ENCODE results near the gene RCOR2.
"Not testable (repeated sequence)": the region's sequence is repeated elsewhere in the genome, so short reads cannot be mapped to it uniquely, and the experiment has no call there.

RCOR2 gene

DNA sequence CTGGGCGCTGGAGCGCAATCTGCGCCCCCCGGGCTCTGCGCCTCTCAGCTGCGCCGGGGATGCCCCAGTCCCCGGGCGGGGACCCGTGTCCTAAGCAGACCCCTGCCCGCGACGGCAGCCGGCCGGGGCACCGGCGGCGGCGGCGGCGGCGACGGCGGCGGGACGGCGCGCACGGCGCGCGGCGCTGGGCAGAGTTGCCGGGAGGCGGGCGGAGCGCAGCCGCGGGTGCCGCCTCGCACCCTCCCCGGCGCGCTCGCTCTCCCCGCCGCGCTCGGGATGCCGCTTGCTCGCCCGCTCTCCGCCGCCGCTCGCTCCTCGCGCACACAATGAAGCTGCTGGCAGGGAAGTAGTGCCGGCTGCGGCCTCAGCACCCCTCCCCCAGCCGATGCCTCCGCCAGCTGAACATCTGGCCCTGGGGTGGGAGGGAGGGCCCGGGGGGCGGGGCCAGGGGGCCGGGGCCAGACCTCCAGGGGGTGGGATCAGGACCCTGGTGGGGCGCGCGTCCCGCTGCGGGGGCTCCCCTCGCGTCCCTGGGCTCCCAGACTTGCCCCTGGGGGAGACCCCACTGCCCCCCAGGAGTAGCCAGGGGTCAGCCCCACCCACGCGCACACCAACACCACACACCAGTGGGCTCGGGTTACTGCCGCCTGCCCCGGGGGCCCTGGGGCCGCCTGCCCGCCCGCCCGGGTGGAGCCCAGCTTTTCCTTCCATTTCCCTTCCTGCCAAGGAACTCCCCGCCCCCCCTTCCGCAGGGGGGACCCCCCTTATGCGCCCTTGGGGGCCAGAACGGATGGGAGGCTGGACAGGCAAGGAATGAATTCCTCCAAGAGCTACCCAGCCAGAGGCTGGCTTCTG is at the start of gene RCOR2:
TSS of gene RCOR2 (minus strand) at position 328 of the 855 bp plus-strand sequence. CDS start 708 bp downstream, outside the sequence.
- peak; percentile 79 for DNase-seq
- Mint-ChIP-seq H3K9me3 (no peaks in the 10 kb centered on the region), H3K27me3 (peaks cover 3% of the 10 kb centered on the region), H3K36me3 (ENCODE audit: low read depth) (no peaks in the 10 kb centered on the region), H3K4me3 (peak within 1 kb of the TSS; percentile 76), H3K27ac (peak within 1 kb of the TSS; percentile 57), H3K4me1 (ENCODE audit: low read depth) (peaks cover 16% of the 10 kb centered on the region)

- DNase-seq: no peak
- Mint-ChIP-seq H3K27me3 (no peaks in the 10 kb centered on the region), H3K9me3 (no peaks in the 10 kb centered on the region), H3K36me3 (ENCODE audit: low read depth) (no peaks in the 10 kb centered on the region), H3K4me1 (ENCODE audit: low read depth) (peaks cover 5% of the 10 kb centered on the region), H3K27ac (no peak overlapping the region), H3K4me3 (no peak overlapping the region)
These were observed 49.5 kb upstream of the RCOR2 start for GRCh38 chr11:63966444-63966843.

DNA sequence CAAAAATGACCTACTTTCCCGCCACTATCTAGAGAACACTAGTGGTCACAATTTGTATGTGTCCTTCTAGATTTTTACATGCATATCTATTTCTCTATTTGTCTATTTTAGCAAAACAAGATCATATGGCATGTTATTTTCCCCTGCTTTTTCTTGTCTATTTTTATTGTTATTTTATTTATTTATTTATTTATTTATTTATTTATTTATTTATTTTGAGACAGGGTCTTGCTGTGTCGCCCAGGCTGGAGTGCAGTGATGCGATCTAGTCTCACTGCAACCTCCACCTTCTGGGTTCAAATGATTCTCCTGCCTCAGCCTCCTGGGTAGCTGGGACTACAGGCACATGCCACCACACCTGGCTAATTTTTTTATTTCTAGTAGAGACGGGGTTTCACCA is 46.9 kb upstream of the RCOR2 start:
- H3K27me3 Mint-ChIP-seq; H3K36me3 Mint-ChIP-seq (ENCODE audit: low read depth): not testable (repeated sequence)
- H3K4me1 Mint-ChIP-seq (ENCODE audit: low read depth): peaks cover 12% of the 10 kb centered on the region

DNA sequence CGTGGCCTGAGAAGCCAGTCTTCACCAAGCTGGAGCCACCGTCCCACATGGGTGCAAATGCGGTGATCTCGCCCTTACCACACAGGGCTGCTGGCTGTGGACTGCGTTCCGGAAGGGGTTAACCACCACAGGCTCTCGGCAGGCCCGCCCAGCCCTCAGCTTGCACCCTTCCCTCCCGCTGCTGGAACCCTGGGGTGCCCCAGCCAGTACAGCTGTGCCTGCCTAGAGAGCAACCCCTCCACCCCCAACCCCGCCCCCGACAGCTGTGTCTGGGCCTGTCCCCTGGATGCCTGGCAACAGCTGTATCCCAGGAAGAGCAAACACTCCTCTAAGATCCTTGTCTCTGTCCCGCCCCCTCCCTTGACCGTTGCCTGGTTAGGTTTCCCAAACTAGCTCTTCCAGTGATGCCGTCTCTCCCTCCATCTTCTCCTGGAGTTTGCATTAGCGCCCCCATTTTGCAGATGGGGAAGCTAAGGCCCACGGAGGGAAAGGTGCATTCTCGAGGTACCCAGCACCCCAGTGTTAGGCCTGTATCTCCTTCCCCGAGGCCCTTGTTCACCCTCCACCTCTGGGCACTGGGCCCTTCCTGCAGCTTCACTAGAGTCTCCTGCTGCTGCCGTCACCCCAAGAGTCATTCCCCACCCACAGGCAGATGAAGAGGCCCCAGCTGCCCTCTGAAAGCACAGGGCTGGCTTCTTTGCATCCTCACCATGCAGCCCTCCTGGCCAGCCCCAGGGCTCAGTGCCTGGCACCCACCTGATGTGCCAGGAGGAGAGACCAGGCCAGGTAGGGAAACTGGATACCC is 44.8 kb upstream of the RCOR2 start:
- Mint-ChIP-seq H3K9me3 (no peaks in the 10 kb centered on the region), H3K4me1 (ENCODE audit: low read depth) (peaks cover 12% of the 10 kb centered on the region), H3K27me3 (no peaks in the 10 kb centered on the region), H3K27ac (no peak overlapping the region), H3K4me3 (no peak overlapping the region), H3K36me3 (ENCODE audit: low read depth) (peaks cover 7% of the 10 kb centered on the region)
- DNase-seq: no peak

More for the DNA sequence above, 46.9 kb upstream of the RCOR2 start:
- not testable (repeated sequence) for H3K27ac Mint-ChIP-seq, DNase-seq, H3K4me3 Mint-ChIP-seq, H3K9me3 Mint-ChIP-seq

DNA sequence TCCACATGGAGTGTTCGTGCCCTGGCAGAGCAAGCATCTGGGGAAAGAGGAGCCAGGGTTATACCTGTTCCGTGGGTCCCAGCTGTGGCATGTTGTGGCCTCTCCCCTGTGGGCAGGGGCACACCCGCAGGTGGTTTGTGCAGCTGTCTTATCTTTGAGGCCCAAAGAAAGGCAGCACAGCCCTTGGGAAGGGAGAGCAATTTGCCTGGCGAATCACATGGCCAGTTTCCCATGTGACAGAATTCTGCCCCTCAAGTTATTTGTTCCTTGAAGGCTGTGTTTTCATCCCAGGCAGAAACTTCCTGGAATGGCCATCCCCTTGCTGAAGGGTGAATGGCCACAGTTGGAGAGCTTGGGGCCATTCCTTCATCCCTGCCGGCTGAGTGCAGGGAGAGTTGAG is 41.0 kb upstream of the RCOR2 start:
- peaks cover 14% of the 10 kb centered on the region for H3K4me1 Mint-ChIP-seq (ENCODE audit: low read depth)
- H3K9me3 Mint-ChIP-seq: no peaks in the 10 kb centered on the region
- no peak for DNase-seq
- no peak overlapping the region for H3K27ac Mint-ChIP-seq
- peaks cover 43% of the 10 kb centered on the region for H3K36me3 Mint-ChIP-seq (ENCODE audit: low read depth)
- H3K27me3 Mint-ChIP-seq: no peaks in the 10 kb centered on the region
- no peak overlapping the region for H3K4me3 Mint-ChIP-seq

GRCh38 chr11:63952570-63952969 is 35.6 kb upstream of the RCOR2 start:
- Mint-ChIP-seq H3K27me3 (no peaks in the 10 kb centered on the region), H3K4me1 (ENCODE audit: low read depth) (peaks cover 22% of the 10 kb centered on the region), H3K36me3 (ENCODE audit: low read depth) (peaks cover 75% of the 10 kb centered on the region), H3K9me3 (no peaks in the 10 kb centered on the region), H3K27ac (peak overlapping the region; percentile 67), H3K4me3 (no peak overlapping the region)
- DNase-seq: no peak

DNA sequence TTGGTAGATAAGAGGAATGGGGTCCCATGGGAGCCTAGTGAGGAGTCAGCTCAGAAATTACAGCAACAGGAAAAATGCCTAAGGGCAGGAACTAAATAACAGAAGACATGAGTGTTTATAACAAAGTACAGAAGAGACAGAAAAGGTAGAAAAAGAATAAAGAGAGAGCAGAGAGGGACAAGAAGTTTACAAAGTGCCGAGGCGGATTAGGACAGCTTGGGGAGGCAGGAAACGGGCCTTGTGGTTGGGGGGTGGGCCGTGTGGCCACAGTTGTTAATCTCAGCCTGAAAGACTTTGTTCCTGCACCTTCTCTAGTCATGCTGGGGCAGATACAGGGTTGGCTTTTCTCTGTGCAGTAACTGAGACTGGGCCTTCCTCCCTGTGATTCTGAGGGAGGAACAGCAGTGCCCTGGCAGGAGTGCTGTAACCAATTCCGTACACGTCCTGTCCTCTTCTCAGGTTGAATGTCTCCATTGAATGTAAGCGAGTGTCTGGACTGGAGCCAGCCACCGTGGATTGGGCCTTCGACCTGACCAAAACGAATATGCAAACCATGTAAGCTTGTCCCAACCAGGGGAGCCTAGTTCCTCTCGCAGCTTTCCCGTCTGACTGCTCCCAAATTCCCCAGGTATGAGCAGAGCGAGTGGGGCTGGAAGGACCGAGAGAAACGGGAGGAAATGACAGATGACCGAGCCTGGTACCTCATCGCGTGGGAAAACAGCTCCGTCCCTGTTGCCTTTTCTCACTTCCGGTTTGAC is 35.0 kb upstream of the RCOR2 start:
- no peaks in the 10 kb centered on the region for H3K27me3 Mint-ChIP-seq
- peaks cover 22% of the 10 kb centered on the region for H3K4me1 Mint-ChIP-seq (ENCODE audit: low read depth)
- H3K36me3 Mint-ChIP-seq (ENCODE audit: low read depth): peaks cover 75% of the 10 kb centered on the region
- DNase-seq: peak; percentile 45
- peak overlapping the region; percentile 67 for H3K27ac Mint-ChIP-seq
- no peaks in the 10 kb centered on the region for H3K9me3 Mint-ChIP-seq
- no peak overlapping the region for H3K4me3 Mint-ChIP-seq

DNA sequence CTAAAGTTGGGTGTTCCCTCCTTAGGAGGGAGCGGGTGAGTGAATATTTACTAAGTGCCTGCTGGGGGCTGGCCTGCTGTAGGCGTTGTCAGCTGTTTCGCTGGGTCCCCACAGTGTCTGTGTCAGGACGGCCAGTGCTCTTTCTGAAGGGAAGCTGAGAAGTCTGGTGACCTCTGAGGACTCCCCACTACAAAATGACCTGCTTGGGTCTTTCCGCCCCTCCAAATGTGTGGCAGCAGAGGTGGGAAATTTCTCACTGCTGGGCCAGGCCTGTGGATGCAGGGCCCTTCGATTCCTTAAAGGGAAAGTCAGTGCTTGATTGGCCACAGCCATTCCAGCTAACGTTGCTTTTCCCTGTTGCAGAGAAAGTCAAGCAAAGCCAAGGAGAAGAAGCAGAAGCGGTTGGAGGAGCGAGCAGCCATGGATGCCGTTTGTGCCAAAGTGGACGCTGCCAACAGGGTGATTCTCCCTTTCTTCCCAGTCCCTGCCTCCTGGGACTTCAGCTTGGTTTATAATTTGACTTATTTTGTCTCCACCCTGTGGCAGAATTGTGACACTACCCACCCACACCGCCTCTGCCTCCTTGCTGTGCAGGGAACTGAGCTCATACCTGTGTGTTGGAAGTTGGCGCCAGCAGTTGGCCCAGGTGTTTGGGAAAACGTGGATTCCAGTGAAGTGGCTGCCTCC is 28.7 kb upstream of the RCOR2 start:
- no peaks in the 10 kb centered on the region for H3K27me3 Mint-ChIP-seq
- H3K36me3 Mint-ChIP-seq (ENCODE audit: low read depth): peaks cover 43% of the 10 kb centered on the region
- peaks cover 7% of the 10 kb centered on the region for H3K4me1 Mint-ChIP-seq (ENCODE audit: low read depth)
- no peak overlapping the region for H3K27ac Mint-ChIP-seq
- DNase-seq: peak; percentile 64
- H3K4me3 Mint-ChIP-seq: no peak overlapping the region
- no peaks in the 10 kb centered on the region for H3K9me3 Mint-ChIP-seq

- no peak overlapping the region for H3K4me3 Mint-ChIP-seq
These were observed 28.0 kb upstream of the RCOR2 start for GRCh38 chr11:63944987-63945386.

DNA sequence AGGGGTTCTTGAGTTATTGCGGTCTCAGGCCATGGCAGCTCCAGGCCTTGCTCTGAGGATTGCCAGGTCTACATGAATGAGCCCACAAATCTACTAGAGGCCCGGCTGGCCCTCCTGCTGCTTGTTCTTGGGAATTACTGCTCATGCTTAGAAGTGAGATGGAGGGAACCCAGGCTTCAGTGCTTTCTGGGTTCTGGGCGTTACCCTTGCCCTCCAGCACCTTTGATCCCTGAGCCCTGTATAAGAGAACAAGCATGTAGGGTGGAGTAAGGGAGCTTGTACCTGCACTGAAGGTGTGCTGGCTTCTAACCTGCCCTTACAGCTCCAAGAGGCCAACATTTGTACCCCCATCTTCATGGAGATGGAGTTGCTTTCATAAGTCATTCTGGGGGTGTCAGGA is 25.8 kb upstream of the RCOR2 start:
- no peak for DNase-seq
- H3K4me1 Mint-ChIP-seq (ENCODE audit: low read depth): peaks cover 22% of the 10 kb centered on the region
- no peak overlapping the region for H3K4me3 Mint-ChIP-seq
- H3K27me3 Mint-ChIP-seq: no peaks in the 10 kb centered on the region
- H3K9me3 Mint-ChIP-seq: no peaks in the 10 kb centered on the region
- peaks cover 35% of the 10 kb centered on the region for H3K36me3 Mint-ChIP-seq (ENCODE audit: low read depth)
- H3K27ac Mint-ChIP-seq: no peak overlapping the region

More at GRCh38 chr11:63944987-63945386, 28.0 kb upstream of the RCOR2 start:
- Mint-ChIP-seq H3K27me3 (no peaks in the 10 kb centered on the region), H3K9me3 (no peaks in the 10 kb centered on the region), H3K4me1 (ENCODE audit: low read depth) (peaks cover 12% of the 10 kb centered on the region), H3K36me3 (ENCODE audit: low read depth) (peaks cover 42% of the 10 kb centered on the region), H3K27ac (no peak overlapping the region)
- no peak for DNase-seq

GRCh38 chr11:63941901-63942300 is 24.9 kb upstream of the RCOR2 start:
- Mint-ChIP-seq H3K27ac (peak overlapping the region; percentile 29), H3K4me3 (no peak overlapping the region), H3K27me3 (no peaks in the 10 kb centered on the region), H3K36me3 (ENCODE audit: low read depth) (peaks cover 29% of the 10 kb centered on the region), H3K4me1 (ENCODE audit: low read depth) (peaks cover 26% of the 10 kb centered on the region), H3K9me3 (no peaks in the 10 kb centered on the region)
- DNase-seq: no peak

GRCh38 chr11:63940786-63941185 is 23.8 kb upstream of the RCOR2 start:
- no peak for DNase-seq
- Mint-ChIP-seq H3K36me3 (ENCODE audit: low read depth) (peaks cover 20% of the 10 kb centered on the region), H3K4me3 (peak overlapping the region; percentile 81), H3K27ac (no peak overlapping the region), H3K27me3 (no peaks in the 10 kb centered on the region), H3K9me3 (no peaks in the 10 kb centered on the region), H3K4me1 (ENCODE audit: low read depth) (peaks cover 26% of the 10 kb centered on the region)

DNA sequence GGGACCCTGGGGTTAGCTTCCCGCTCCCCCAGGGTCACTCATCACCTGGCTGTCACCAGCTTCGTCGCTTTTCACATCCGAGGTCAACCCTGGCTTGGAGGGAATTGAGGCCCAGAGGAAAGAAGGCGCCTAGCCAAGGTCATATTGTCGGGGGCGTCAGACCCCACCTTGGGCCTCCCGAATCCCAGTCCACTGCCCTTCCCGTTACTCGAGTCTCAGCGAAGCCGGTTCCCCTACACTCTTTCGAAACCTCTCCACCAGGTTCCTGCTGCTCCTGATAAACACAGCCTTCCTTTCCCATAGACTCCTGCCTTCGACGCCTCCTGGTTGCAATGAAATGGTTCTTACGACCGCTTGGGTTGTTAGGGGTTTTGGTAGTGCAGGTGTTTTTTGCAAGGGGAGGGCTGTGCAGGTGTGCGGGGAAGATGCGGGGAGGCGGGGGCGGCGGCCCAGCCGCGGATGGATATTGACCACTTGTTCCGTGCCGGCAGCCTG is 22.5 kb upstream of the RCOR2 start:
- Mint-ChIP-seq H3K4me3 (peak overlapping the region; percentile 81), H3K4me1 (ENCODE audit: low read depth) (peaks cover 26% of the 10 kb centered on the region), H3K27me3 (no peaks in the 10 kb centered on the region), H3K36me3 (ENCODE audit: low read depth) (peaks cover 17% of the 10 kb centered on the region), H3K27ac (peak overlapping the region; percentile 89), H3K9me3 (no peaks in the 10 kb centered on the region)
- peak; percentile 50 for DNase-seq
